ENCODE measurements around the gene DUSP6.

Gene DUSP6

DNA sequence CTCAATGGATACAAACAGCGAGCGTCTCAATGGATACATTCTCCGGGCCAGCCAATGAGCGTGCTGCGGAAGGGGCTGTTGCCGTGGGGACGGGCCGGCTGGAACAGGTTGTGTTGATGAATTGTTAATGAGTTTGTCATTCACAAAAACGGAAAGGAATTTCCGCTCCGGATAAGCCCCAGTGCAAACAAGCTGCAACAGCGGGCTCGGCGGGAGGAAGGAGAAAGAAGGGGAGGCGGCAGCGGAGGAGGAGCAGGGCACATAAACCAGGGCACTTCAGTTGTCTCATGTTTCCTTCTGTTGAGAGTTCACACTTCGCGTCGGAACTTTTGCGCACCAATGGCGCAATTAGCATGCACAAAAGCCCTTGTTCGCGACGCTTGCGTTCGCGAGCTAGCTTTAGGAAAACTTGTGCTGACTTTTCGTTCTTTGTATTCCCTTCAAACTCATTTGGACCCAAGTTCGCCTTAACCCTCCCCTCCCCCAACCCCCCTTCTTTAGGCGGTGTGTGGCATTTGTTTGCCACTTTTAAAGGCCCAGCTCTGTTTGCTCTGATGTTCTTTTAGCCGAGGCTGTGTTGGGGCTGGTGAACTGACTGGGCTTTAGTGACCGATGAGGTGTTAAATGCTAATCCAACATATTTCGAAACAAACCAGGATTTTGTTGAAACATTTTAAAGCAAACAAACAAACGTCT, at the start of gene DUSP6:
DUSP6 (minus strand) TSS at position 10 of the 696 bp plus-strand sequence. CDS start 462 bp downstream, outside the sequence.
- no peak for TF ChIP-seq CTCF (IDR thresholded peaks at IDR 0.05)

- TF ChIP-seq CTCF (IDR thresholded peaks at IDR 0.05), result no peak
Observed at GRCh38 chr12:89401433-89402058, 49.2 kb upstream of the DUSP6 start.

DNA sequence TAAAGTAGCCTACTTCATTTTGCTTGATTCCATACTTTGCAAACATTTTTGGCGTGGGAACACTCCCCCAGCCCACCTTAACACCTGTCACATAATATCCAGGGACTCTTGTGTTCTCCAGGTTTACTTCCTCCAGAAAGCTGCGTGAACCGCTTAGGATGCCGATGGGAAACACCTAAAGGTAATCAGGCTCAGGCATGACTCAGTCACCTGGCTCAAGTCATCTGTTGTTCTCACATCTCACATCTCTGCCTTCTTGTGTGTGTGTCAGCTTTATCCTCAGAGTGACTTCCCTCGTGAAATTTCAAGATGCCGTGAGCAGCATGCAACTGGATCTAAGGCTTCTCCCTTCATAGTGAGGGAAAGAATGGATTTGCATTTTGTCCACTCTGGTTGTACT, 48.1 kb upstream of the DUSP6 start:
- TF ChIP-seq CTCF (IDR thresholded peaks at IDR 0.05), result no peak

DNA sequence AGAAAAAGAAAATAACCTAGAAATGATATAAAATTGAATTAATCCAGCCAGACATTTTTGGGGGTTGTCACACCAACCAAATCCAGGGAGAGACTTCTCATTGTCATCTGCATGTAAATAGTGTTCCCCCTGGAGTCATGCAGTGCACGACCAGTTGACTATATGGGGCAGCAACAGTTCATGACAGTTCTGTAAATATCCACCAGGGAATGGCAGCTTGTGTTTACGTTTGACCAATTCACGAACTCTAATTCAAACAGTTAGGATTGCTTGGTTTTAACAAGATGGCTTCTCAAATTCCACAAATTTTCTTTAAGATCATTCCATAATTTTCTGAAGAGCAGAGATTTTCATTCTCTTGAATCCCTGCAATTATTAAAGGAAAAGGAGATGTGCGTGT, 43.4 kb upstream of the DUSP6 start:
- no peak for TF ChIP-seq CTCF (IDR thresholded peaks at IDR 0.05)

GRCh38 chr12:89393551-89394121, 41.3 kb upstream of the DUSP6 start:
- TF ChIP-seq CTCF (IDR thresholded peaks at IDR 0.05), result no peak

GRCh38 chr12:89392391-89392790, 40.1 kb upstream of the DUSP6 start:
- no peak for TF ChIP-seq CTCF (IDR thresholded peaks at IDR 0.05)

DNA sequence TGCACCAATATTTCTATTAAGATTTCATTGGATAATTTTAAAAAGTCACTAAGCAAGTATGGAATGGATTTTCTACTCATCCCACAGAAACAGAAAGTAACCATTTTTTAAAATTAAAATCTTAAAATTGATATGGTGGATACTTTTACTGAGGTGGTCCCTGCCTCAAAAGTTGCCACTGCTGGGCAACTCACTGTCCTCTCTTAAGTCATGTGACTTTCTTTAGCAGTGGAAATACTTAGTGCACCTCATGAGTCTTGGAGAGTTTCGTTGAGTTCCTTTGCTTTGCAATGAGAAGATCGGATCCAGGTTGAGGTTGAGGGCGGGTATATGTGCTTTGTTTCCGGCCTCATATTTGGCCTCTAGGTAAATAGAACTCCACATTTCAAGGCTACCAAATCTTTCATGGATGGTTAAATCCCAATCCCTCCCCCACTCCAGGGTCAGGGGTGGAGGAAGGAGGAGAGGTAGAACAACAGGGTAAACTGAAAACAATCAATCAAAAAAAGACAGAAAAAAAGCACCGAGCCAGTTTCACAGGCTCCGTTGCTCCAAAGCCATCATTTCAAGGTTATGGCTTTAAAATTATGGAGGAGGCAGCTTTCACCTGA, 39.5 kb upstream of the DUSP6 start:
- TF ChIP-seq CTCF (IDR thresholded peaks at IDR 0.05), result no peak

Data from LNCAP (cell line).